NCI-H146 (cell line): Measurements from ENCODE around the gene HACE1.
A peak's percentile ranks its signal among the peaks of the same experiment; 100 is the strongest.
"Not testable (repeated sequence)": the region's sequence is repeated elsewhere in the genome, so short reads cannot be mapped to it uniquely, and the experiment has no call there.

Source experiments
- DNase-seq: peaks from one replicate; lab custom pipeline; 2025; lab: John Stamatoyannopoulos, UW

HACE1 gene

GRCh38 chr6:104829183-104829958 lies 30.3 kb downstream of the HACE1 start:
- no peak for DNase-seq

- no peak for DNase-seq
These were observed 31.2 kb downstream of the HACE1 start for GRCh38 chr6:104828478-104828877.

- not testable (repeated sequence) for DNase-seq
These were observed 38.9 kb downstream of the HACE1 start for GRCh38 chr6:104820820-104821219.

- no peak for DNase-seq
These were observed 43.6 kb downstream of the HACE1 start for GRCh38 chr6:104816125-104816524.

GRCh38 chr6:104814743-104815142 lies 45.0 kb downstream of the HACE1 start:
- no peak for DNase-seq

GRCh38 chr6:104813552-104813951 lies 46.2 kb downstream of the HACE1 start:
- no peak for DNase-seq

- no peak for DNase-seq
These were observed 50.6 kb downstream of the HACE1 start for GRCh38 chr6:104809116-104809515.

GRCh38 chr6:104805335-104805734 lies 54.4 kb downstream of the HACE1 start:
- DNase-seq: not testable (repeated sequence)

- DNase-seq: no peak
These were observed 60.5 kb downstream of the HACE1 start for GRCh38 chr6:104799134-104799657.

GRCh38 chr6:104796031-104796785 lies 63.5 kb downstream of the HACE1 start:
- DNase-seq: no peak

GRCh38 chr6:104795363-104795762 lies 64.4 kb downstream of the HACE1 start:
- no peak for DNase-seq

- DNase-seq: peak; percentile 3
These were observed 69.9 kb downstream of the HACE1 start for GRCh38 chr6:104789770-104790190.

GRCh38 chr6:104788400-104788799 lies 71.3 kb downstream of the HACE1 start:
- no peak for DNase-seq

GRCh38 chr6:104787305-104787704 lies 72.4 kb downstream of the HACE1 start:
- no peak for DNase-seq

- DNase-seq: no peak
These were observed 74.8 kb downstream of the HACE1 start for GRCh38 chr6:104784884-104785283.

- no peak for DNase-seq
These were observed 88.4 kb downstream of the HACE1 start for GRCh38 chr6:104771258-104771832.

GRCh38 chr6:104768906-104769305 lies 90.8 kb downstream of the HACE1 start:
- DNase-seq: no peak

- no peak for DNase-seq
These were observed 93.1 kb downstream of the HACE1 start for GRCh38 chr6:104766595-104766994.

- no peak for DNase-seq
These were observed 104.8 kb downstream of the HACE1 start for GRCh38 chr6:104754788-104755409.

- no peak for DNase-seq
These were observed 106.5 kb downstream of the HACE1 start for GRCh38 chr6:104753251-104753650.

GRCh38 chr6:104750449-104750848 lies 109.3 kb downstream of the HACE1 start:
- DNase-seq: no peak

GRCh38 chr6:104739124-104739523 lies 120.6 kb downstream of the HACE1 start:
- not testable (repeated sequence) for DNase-seq
